HL-60 (cell line): ENCODE data around the gene C1orf216.
"Not testable (repeated sequence)": the region's sequence is repeated elsewhere in the genome, so short reads cannot be mapped to it uniquely, and the experiment has no call there.

Experiments
- DNase-seq, 2 experiments: peaks; one replicate each; pipeline ENCODE4 v3.0.0-alpha.2; 2010 to 2020; ENCODE audit warnings: low read depth in 1 of 2, low spot score in 1 of 2
- H3K27ac ChIP-seq: fragments of 250-450 bp; sonication (Bioruptor Pico); replicated peaks from 2 replicates; pipeline ENCODE4 v1.5.1; 2020; ENCODE audit warnings: mild to moderate bottlenecking, moderate library complexity
- H3K27me3 ChIP-seq: fragments of 250-450 bp; sonication (Bioruptor Pico); 2 replicates; pipeline ENCODE4 v1.5.1; 2021; ENCODE audit warnings: mild to moderate bottlenecking, moderate library complexity; ENCODE audit not compliant: insufficient read depth, poor library complexity, severe bottlenecking
- H3K4me3 ChIP-seq: replicated peaks from 2 replicates; pipeline ENCODE4 v1.5.1; 2011; ENCODE audit warnings: mild to moderate bottlenecking, control low read depth, low read length; ENCODE audit not compliant: insufficient read depth
- GABPA ChIP-seq: IDR thresholded peaks from 2 replicates; pipeline ENCODE4 v1.6.1; 2012; ENCODE audit warnings: low read depth
- POLR2AphosphoS5 ChIP-seq: IDR thresholded peaks from 2 replicates; pipeline ENCODE4 v1.6.1; 2012; ENCODE audit warnings: low read depth
- SPI1 ChIP-seq: IDR thresholded peaks from 2 replicates; pipeline ENCODE4 v1.6.1; 2012; ENCODE audit warnings: low read depth, mild to moderate bottlenecking, borderline replicate concordance
- TF ChIP-seq, protein P1 (sequence below): IDR thresholded peaks from 2 replicates; pipeline ENCODE4 v1.6.1; 2012; ENCODE audit warnings: low read depth; ENCODE audit not compliant: insufficient replicate concordance
- TF ChIP-seq, protein P2 (sequence below): IDR thresholded peaks from one replicate; pipeline ENCODE4 v1.5.1; 2011; ENCODE audit warnings: low read length, control low read depth, inconsistent platforms; ENCODE audit not compliant: insufficient read depth

Gene C1orf216

GRCh38 chr1:35692317-35692716, 26.4 kb downstream of the C1orf216 start:
- TF ChIP-seq, protein P1, sequence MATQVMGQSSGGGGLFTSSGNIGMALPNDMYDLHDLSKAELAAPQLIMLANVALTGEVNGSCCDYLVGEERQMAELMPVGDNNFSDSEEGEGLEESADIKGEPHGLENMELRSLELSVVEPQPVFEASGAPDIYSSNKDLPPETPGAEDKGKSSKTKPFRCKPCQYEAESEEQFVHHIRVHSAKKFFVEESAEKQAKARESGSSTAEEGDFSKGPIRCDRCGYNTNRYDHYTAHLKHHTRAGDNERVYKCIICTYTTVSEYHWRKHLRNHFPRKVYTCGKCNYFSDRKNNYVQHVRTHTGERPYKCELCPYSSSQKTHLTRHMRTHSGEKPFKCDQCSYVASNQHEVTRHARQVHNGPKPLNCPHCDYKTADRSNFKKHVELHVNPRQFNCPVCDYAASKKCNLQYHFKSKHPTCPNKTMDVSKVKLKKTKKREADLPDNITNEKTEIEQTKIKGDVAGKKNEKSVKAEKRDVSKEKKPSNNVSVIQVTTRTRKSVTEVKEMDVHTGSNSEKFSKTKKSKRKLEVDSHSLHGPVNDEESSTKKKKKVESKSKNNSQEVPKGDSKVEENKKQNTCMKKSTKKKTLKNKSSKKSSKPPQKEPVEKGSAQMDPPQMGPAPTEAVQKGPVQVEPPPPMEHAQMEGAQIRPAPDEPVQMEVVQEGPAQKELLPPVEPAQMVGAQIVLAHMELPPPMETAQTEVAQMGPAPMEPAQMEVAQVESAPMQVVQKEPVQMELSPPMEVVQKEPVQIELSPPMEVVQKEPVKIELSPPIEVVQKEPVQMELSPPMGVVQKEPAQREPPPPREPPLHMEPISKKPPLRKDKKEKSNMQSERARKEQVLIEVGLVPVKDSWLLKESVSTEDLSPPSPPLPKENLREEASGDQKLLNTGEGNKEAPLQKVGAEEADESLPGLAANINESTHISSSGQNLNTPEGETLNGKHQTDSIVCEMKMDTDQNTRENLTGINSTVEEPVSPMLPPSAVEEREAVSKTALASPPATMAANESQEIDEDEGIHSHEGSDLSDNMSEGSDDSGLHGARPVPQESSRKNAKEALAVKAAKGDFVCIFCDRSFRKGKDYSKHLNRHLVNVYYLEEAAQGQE: no peak
- TF ChIP-seq GABPA (no peak), SPI1 (no peak), POLR2AphosphoS5 (no peak)
- TF ChIP-seq, protein P2, sequence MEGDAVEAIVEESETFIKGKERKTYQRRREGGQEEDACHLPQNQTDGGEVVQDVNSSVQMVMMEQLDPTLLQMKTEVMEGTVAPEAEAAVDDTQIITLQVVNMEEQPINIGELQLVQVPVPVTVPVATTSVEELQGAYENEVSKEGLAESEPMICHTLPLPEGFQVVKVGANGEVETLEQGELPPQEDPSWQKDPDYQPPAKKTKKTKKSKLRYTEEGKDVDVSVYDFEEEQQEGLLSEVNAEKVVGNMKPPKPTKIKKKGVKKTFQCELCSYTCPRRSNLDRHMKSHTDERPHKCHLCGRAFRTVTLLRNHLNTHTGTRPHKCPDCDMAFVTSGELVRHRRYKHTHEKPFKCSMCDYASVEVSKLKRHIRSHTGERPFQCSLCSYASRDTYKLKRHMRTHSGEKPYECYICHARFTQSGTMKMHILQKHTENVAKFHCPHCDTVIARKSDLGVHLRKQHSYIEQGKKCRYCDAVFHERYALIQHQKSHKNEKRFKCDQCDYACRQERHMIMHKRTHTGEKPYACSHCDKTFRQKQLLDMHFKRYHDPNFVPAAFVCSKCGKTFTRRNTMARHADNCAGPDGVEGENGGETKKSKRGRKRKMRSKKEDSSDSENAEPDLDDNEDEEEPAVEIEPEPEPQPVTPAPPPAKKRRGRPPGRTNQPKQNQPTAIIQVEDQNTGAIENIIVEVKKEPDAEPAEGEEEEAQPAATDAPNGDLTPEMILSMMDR: no peak
- Histone ChIP-seq H3K27ac (no peak overlapping the region), H3K27me3 (peaks cover 5% of the 10 kb centered on the region), H3K4me3 (no peak overlapping the region)
- DNase-seq: no peak

DNA sequence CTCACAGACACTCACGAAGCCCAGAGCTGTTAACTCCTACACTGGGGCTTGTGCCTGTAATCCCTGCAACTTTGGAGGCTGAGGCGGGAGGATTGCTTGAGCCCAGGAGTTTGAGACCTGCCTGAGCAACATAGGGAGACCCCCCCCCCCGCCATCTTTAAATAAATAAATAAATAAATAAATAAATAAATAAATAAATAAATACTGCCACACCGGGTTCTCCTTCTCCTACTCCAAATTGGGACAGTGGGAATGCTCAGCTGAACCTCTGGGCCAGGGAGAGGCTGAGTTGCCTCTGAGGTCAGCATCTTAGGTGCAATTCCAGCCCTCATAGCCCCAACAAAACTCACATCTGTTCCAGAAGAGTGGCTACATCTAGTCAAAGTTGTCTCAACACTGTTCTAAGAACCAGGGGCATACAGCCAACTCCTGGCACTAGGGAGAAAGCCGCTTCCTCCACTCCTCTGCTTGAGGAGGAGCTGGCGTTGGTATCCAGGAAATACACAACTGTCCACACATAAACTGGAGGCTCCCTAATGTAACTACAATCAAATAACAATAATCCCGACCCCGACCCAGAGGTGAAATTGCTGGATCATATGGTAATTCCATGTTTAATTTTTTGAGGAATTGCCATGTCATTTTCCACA, 27.0 kb downstream of the C1orf216 start:
- TF ChIP-seq GABPA (no peak), SPI1 (no peak), POLR2AphosphoS5 (no peak)
- TF ChIP-seq, protein P2: no peak
- TF ChIP-seq, protein P1: no peak
- Histone ChIP-seq H3K27me3 (peaks cover 5% of the 10 kb centered on the region), H3K27ac (no peak overlapping the region), H3K4me3 (no peak overlapping the region)
- DNase-seq: no peak

- no peak for TF ChIP-seq SPI1
- no peak for TF ChIP-seq POLR2AphosphoS5
- no peak for DNase-seq
- peaks cover 1% of the 10 kb centered on the region for H3K27me3 ChIP-seq
- no peak overlapping the region for H3K27ac ChIP-seq
- no peak overlapping the region for H3K4me3 ChIP-seq
Observed at GRCh38 chr1:35691080-35691479, 27.6 kb downstream of the C1orf216 start.

GRCh38 chr1:35690103-35690502, 28.6 kb downstream of the C1orf216 start:
- not testable (repeated sequence) for H3K4me3 ChIP-seq, DNase-seq

GRCh38 chr1:35688161-35688560, 30.5 kb downstream of the C1orf216 start:
- no peak overlapping the region for H3K4me3 ChIP-seq
- no peak for DNase-seq
- H3K27ac ChIP-seq: no peak overlapping the region
- no peak for TF ChIP-seq POLR2AphosphoS5
- TF ChIP-seq, protein P1: no peak
- no peak for TF ChIP-seq GABPA
- no peak for TF ChIP-seq SPI1
- TF ChIP-seq, protein P2: no peak
- peaks cover 2% of the 10 kb centered on the region for H3K27me3 ChIP-seq

More at GRCh38 chr1:35690103-35690502, 28.6 kb downstream of the C1orf216 start:
- not testable (repeated sequence) for H3K27me3 ChIP-seq, H3K27ac ChIP-seq
